Measurements from ENCODE around the gene SERPINA5. TPM values are rescaled to one million over a fixed set of nuclear protein-coding genes. Genes with fewer than 3 reads are reported as not detected.

The SERPINA5 gene
- total and polyA plus RNA-seq, 4 donors, result 0.13 to 9.0 (median 2.3) TPM; not detected in 1

DNA sequence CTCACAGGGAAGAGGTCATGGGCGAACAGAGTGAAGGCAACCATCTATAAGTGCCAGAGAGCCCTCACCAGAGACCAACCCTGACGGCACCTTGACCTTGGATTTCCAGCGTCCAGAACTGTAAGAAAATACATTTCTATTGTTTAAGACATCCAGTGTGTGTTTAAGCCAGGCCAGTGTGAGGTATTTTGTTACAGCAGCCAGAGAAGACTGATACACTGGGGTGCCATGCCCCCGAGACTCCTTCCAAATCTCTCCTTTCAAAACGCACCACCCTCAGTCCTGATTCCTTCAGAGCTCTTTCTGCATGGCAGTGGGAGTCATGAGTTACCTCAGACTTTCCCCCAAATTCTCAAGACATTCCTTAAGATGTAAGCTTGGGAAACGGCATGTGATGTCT, 2.5 kb upstream of the SERPINA5 start:
- no peak for ATAC-seq (ENCODE audit: low FRiP score)
- Histone ChIP-seq H3K27me3 (ENCODE audit: control insufficient read depth in 1 of 2, insufficient read depth in 2 of 2, low read length in 1 of 2) (no peaks in the 10 kb centered on the region), H3K36me3 (ENCODE audit: control insufficient read depth in 1 of 2, insufficient read depth in 2 of 2, low read length in 1 of 2) (no peaks in the 10 kb centered on the region), H3K27ac (ENCODE audit: low read depth in 1 of 2, low read length in 2 of 2) (no peak overlapping the region), H3K4me1 (ENCODE audit: control insufficient read depth in 1 of 2, insufficient read depth in 2 of 2, low read length in 2 of 2) (no peaks in the 10 kb centered on the region), H3K4me3 (ENCODE audit: low read length in 2 of 2) (no peak overlapping the region), H3K9me3 (ENCODE audit: control insufficient read depth, low read length) (no peaks in the 10 kb centered on the region)
- DNase-seq, result no peak
- intact Hi-C loops (cut with DNase I), result no loop called here
- 77 to 85% methylated on average over 6 of the region's 6 CpGs for WGBS, 2 donors

GRCh38 chr14:94582199-94582750, 1.0 kb downstream of the SERPINA5 start:
- no peak overlapping the region for H3K27ac ChIP-seq (ENCODE audit: low read depth in 1 of 2, low read length in 2 of 2)
- no peak for DNase-seq

DNA sequence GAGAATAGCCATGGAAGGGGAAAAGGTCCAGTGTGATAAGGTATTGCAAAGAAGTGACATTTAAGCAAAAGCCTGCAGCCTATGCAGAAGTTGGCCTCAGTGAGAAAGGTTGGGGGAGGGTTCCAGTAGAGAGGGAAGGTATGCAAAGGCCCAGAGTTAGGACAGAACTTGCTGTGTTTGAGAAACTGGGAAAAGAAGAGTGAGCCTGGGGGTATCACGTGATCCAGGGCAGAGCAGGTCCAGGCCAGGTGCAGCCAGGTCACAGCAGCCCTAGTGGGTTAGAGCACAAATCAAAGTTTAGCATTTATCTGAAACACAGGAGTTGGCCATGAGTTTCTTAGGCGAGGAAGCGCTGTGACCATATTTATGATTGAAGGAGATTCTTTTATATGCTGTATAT, 1.6 kb downstream of the SERPINA5 start:
- no peaks in the 10 kb centered on the region for H3K36me3 ChIP-seq (ENCODE audit: control insufficient read depth in 1 of 2, insufficient read depth in 2 of 2, low read length in 1 of 2)
- DNase-seq (no peak), ATAC-seq (ENCODE audit: low FRiP score) (no peak)
- H3K4me3 ChIP-seq (ENCODE audit: low read length in 2 of 2), result no peak overlapping the region
- no peaks in the 10 kb centered on the region for H3K9me3 ChIP-seq (ENCODE audit: control insufficient read depth, low read length)
- H3K27me3 ChIP-seq (ENCODE audit: control insufficient read depth in 1 of 2, insufficient read depth in 2 of 2, low read length in 1 of 2), result no peaks in the 10 kb centered on the region
- WGBS, 2 donors, result 93% methylated on average over 3 of the region's 3 CpGs
- no peak overlapping the region for H3K27ac ChIP-seq (ENCODE audit: low read depth in 1 of 2, low read length in 2 of 2)
- intact Hi-C loops (cut with DNase I), result no loop called here
- no peaks in the 10 kb centered on the region for H3K4me1 ChIP-seq (ENCODE audit: control insufficient read depth in 1 of 2, insufficient read depth in 2 of 2, low read length in 2 of 2)

More at GRCh38 chr14:94582199-94582750, 1.0 kb downstream of the SERPINA5 start:
- 85 to 89% methylated on average over 7 of the region's 7 CpGs for WGBS, 2 donors
- H3K9me3 ChIP-seq (ENCODE audit: control insufficient read depth, low read length), result no peaks in the 10 kb centered on the region
- H3K36me3 ChIP-seq (ENCODE audit: control insufficient read depth in 1 of 2, insufficient read depth in 2 of 2, low read length in 1 of 2), result no peaks in the 10 kb centered on the region
- H3K4me1 ChIP-seq (ENCODE audit: control insufficient read depth in 1 of 2, insufficient read depth in 2 of 2, low read length in 2 of 2), result no peaks in the 10 kb centered on the region
- no peaks in the 10 kb centered on the region for H3K27me3 ChIP-seq (ENCODE audit: control insufficient read depth in 1 of 2, insufficient read depth in 2 of 2, low read length in 1 of 2)
- intact Hi-C loops (cut with DNase I), result no loop called here
- no peak overlapping the region for H3K4me3 ChIP-seq (ENCODE audit: low read length in 2 of 2)
- ATAC-seq (ENCODE audit: low FRiP score), result no peak

DNA sequence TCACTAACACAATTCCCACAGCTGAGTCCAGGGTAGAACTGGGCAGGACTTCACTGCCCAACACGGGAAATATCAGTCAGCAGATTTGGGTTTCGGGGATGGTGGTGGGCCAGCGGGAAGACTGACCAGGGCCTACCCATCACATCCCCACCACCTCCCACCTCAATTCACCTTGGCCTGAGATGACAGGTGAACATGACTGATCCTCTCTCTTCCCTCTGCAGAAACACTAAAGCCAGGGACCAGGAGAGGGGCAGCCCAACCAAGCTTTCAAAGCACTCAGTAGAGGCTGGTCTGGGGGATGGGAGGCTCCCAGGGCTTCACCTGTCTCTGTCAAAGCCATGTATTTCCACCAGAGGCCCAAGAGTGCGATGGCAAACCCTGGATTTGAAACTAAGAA, 2.3 kb downstream of the SERPINA5 start:
- Histone ChIP-seq H3K27me3 (ENCODE audit: control insufficient read depth in 1 of 2, insufficient read depth in 2 of 2, low read length in 1 of 2) (no peaks in the 10 kb centered on the region), H3K36me3 (ENCODE audit: control insufficient read depth in 1 of 2, insufficient read depth in 2 of 2, low read length in 1 of 2) (no peaks in the 10 kb centered on the region), H3K4me1 (ENCODE audit: control insufficient read depth in 1 of 2, insufficient read depth in 2 of 2, low read length in 2 of 2) (no peaks in the 10 kb centered on the region), H3K27ac (ENCODE audit: low read depth in 1 of 2, low read length in 2 of 2) (no peak overlapping the region), H3K4me3 (ENCODE audit: low read length in 2 of 2) (no peak overlapping the region), H3K9me3 (ENCODE audit: control insufficient read depth, low read length) (no peaks in the 10 kb centered on the region)
- WGBS, 2 donors, result 94 to 98% methylated on average over 4 of the region's 4 CpGs
- ATAC-seq (ENCODE audit: low FRiP score), result no peak
- intact Hi-C loops (cut with DNase I), result no loop called here
- no peak for DNase-seq

- intact Hi-C loops (cut with DNase I), result no loop called here
- Histone ChIP-seq H3K27ac (ENCODE audit: low read depth in 1 of 2, low read length in 2 of 2) (no peak overlapping the region), H3K4me1 (ENCODE audit: control insufficient read depth in 1 of 2, insufficient read depth in 2 of 2, low read length in 2 of 2) (no peaks in the 10 kb centered on the region), H3K9me3 (ENCODE audit: control insufficient read depth, low read length) (no peaks in the 10 kb centered on the region), H3K27me3 (ENCODE audit: control insufficient read depth in 1 of 2, insufficient read depth in 2 of 2, low read length in 1 of 2) (no peaks in the 10 kb centered on the region), H3K4me3 (ENCODE audit: low read length in 2 of 2) (no peak overlapping the region), H3K36me3 (ENCODE audit: control insufficient read depth in 1 of 2, insufficient read depth in 2 of 2, low read length in 1 of 2) (no peaks in the 10 kb centered on the region)
- peak in 1 of 2 donors; percentile 35 for DNase-seq
- ATAC-seq (ENCODE audit: low FRiP score), result no peak
- 77 to 83% methylated on average over 5 of the region's 5 CpGs for WGBS, 2 donors
Observed at GRCh38 chr14:94584591-94585280, 3.5 kb downstream of the SERPINA5 start.

DNA sequence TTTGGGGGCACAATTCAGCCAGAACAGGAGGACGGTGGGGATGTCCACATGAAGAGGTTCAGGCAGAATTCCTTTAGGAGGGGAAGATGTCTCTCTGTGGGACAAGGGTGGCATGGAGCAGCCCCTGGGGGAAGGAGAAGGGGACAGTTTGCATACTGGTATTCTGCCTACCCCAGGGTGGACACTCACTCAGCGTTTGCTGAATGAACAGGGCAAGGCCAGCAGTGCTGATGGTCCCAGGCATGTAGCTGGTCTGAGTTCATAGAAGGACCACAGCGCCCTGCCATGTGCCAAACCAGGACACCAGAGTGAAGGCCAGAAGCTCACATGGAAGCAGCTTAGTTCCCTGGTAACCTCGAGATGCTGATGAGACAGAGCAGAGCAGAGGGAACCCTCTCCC, 5.4 kb downstream of the SERPINA5 start:
- H3K4me3 ChIP-seq (ENCODE audit: low read length in 2 of 2), result no peak overlapping the region
- ATAC-seq (ENCODE audit: low FRiP score), result no peak
- DNase-seq, result peak in 1 of 2 donors; percentile 61
- H3K27ac ChIP-seq (ENCODE audit: low read depth in 1 of 2, low read length in 2 of 2), result no peak overlapping the region
- H3K27me3 ChIP-seq (ENCODE audit: control insufficient read depth in 1 of 2, insufficient read depth in 2 of 2, low read length in 1 of 2), result no peaks in the 10 kb centered on the region
- intact Hi-C loops (cut with DNase I), result no loop called here
- no peaks in the 10 kb centered on the region for H3K9me3 ChIP-seq (ENCODE audit: control insufficient read depth, low read length)
- H3K36me3 ChIP-seq (ENCODE audit: control insufficient read depth in 1 of 2, insufficient read depth in 2 of 2, low read length in 1 of 2), result no peaks in the 10 kb centered on the region
- H3K4me1 ChIP-seq (ENCODE audit: control insufficient read depth in 1 of 2, insufficient read depth in 2 of 2, low read length in 2 of 2), result no peaks in the 10 kb centered on the region
- WGBS, 2 donors, result 83 to 85% methylated on average over 4 of the region's 4 CpGs

DNA sequence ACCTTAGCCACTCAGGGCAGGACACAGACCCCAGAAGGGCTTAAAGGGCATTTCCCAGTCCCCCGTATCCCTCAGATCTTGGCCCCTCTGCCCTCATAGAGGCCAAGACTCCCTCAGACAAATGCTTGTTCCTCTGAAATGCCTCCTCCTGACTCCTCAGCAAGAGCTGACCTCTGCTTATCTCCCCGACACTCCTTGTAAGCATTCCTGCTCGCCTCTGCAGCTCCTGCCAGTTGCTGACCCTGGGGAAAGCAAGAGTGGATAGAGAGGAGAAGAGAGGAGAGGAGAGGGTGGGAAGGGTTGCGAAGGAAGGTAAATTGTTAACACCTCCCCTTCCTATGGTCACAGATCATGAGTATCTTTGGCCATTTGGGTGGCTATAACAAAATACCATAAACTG, 7.1 kb downstream of the SERPINA5 start:
- H3K4me3 ChIP-seq (ENCODE audit: low read length in 2 of 2), result no peak overlapping the region
- H3K4me1 ChIP-seq (ENCODE audit: control insufficient read depth in 1 of 2, insufficient read depth in 2 of 2, low read length in 2 of 2), result no peaks in the 10 kb centered on the region
- intact Hi-C loops (cut with DNase I), result no loop called here
- no peak for DNase-seq
- H3K9me3 ChIP-seq (ENCODE audit: control insufficient read depth, low read length), result no peaks in the 10 kb centered on the region
- 78 to 83% methylated on average over 4 of the region's 4 CpGs for WGBS, 2 donors
- ATAC-seq (ENCODE audit: low FRiP score), result no peak
- H3K27me3 ChIP-seq (ENCODE audit: control insufficient read depth in 1 of 2, insufficient read depth in 2 of 2, low read length in 1 of 2), result no peaks in the 10 kb centered on the region
- H3K36me3 ChIP-seq (ENCODE audit: control insufficient read depth in 1 of 2, insufficient read depth in 2 of 2, low read length in 1 of 2), result no peaks in the 10 kb centered on the region
- H3K27ac ChIP-seq (ENCODE audit: low read depth in 1 of 2, low read length in 2 of 2), result no peak overlapping the region

GRCh38 chr14:94591073-94591472, 9.8 kb downstream of the SERPINA5 start:
- intact Hi-C loops (cut with DNase I), result no loop called here
- no peak for ATAC-seq (ENCODE audit: low FRiP score)

DNA sequence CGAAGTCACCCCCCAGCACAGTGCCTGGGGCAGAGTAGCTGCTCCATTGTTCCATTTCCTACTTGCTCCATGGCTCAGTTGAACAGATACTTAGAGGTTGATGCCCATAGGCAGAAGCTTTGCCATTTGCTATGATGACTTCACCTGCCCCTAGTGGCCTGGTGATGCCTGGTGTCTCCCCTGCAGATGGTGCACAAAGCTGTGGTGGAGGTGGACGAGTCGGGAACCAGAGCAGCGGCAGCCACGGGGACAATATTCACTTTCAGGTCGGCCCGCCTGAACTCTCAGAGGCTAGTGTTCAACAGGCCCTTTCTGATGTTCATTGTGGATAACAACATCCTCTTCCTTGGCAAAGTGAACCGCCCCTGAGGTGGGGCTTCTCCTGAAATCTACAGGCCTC, 10.6 kb downstream of the SERPINA5 start:
- 90 to 96% methylated on average over 8 of the region's 8 CpGs for WGBS, 2 donors
- intact Hi-C loops (cut with DNase I), result no loop called here

More at GRCh38 chr14:94591073-94591472, 9.8 kb downstream of the SERPINA5 start:
- H3K27me3 ChIP-seq (ENCODE audit: control insufficient read depth in 1 of 2, insufficient read depth in 2 of 2, low read length in 1 of 2), result no peaks in the 10 kb centered on the region
- H3K4me1 ChIP-seq (ENCODE audit: control insufficient read depth in 1 of 2, insufficient read depth in 2 of 2, low read length in 2 of 2), result no peaks in the 10 kb centered on the region
- H3K4me3 ChIP-seq (ENCODE audit: low read length in 2 of 2), result no peak overlapping the region
- DNase-seq, result peak in 1 of 2 donors; percentile 1
- H3K9me3 ChIP-seq (ENCODE audit: control insufficient read depth, low read length), result no peaks in the 10 kb centered on the region
- H3K36me3 ChIP-seq (ENCODE audit: control insufficient read depth in 1 of 2, insufficient read depth in 2 of 2, low read length in 1 of 2), result no peaks in the 10 kb centered on the region
- no peak overlapping the region for H3K27ac ChIP-seq (ENCODE audit: low read depth in 1 of 2, low read length in 2 of 2)

More for the DNA sequence above, 10.6 kb downstream of the SERPINA5 start:
- Histone ChIP-seq H3K9me3 (ENCODE audit: control insufficient read depth, low read length) (no peaks in the 10 kb centered on the region), H3K4me1 (ENCODE audit: control insufficient read depth in 1 of 2, insufficient read depth in 2 of 2, low read length in 2 of 2) (no peaks in the 10 kb centered on the region), H3K27ac (ENCODE audit: low read depth in 1 of 2, low read length in 2 of 2) (no peak overlapping the region), H3K4me3 (ENCODE audit: low read length in 2 of 2) (no peak overlapping the region), H3K36me3 (ENCODE audit: control insufficient read depth in 1 of 2, insufficient read depth in 2 of 2, low read length in 1 of 2) (no peaks in the 10 kb centered on the region), H3K27me3 (ENCODE audit: control insufficient read depth in 1 of 2, insufficient read depth in 2 of 2, low read length in 1 of 2) (no peaks in the 10 kb centered on the region)
- ATAC-seq (ENCODE audit: low FRiP score), result no peak
- DNase-seq, result peak in 1 of 2 donors; percentile 50

Measured in aorta (tissue), 5 donors.